ENCODE measurements around the gene TSC2. TPM values are rescaled to one million over a fixed set of nuclear protein-coding genes. Genes with fewer than 3 reads are reported as not detected.

Gene TSC2
- total RNA-seq, 4 donors from 2014 or later: 98.4 to 220 (median 141) TPM

DNA sequence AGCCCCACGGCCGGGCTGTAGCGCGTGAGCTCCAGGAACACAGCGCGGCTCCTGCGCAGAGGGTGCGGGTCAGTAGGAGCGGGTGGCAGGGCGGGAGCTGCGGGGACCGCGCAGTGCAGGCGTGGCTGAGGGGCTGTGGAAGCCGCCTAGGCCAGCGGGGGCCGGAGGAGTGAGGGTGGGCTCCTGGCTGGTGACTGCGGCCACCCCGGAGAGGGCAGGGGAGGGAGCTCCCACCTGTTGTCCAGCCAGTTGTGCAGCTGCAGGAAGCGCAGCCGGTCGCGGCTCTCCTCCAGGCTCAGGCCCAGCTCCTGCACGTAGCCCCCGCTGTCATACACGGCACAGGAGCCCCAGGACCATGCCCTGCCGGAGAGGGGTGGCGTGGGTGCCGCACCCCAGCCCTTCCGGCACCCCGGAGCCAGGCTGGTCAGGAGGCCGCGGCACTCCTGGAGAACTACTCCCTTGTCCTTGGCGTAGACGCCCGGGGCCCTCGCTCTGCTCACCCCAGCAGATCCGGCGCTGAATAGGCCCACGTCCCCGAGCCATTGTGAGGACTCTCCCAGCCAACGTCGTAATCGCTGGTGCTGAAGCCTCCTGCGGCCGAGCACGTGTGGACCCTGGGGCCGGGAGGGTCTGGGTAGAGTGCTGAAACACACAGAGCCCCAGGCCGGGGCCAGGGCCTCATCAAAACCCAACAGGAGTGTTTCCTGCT lies 43.9 kb downstream of the TSC2 start:
- Histone ChIP-seq H3K4me3 (peak overlapping the region; percentile 6 to 54 (median 32)), H3K36me3 (peaks cover 0 to 82% (median 0%) of the 10 kb centered on the region in 3 donors), H3K27me3 (no peaks in the 10 kb centered on the region), H3K9me3 (no peaks in the 10 kb centered on the region), H3K4me1 (peaks cover 0 to 30% (median 0%) of the 10 kb centered on the region in 4 donors), H3K27ac (peak overlapping the region; percentile 17 to 92 (median 80))
- no peak for DNase-seq
- TF ChIP-seq, protein P1, sequence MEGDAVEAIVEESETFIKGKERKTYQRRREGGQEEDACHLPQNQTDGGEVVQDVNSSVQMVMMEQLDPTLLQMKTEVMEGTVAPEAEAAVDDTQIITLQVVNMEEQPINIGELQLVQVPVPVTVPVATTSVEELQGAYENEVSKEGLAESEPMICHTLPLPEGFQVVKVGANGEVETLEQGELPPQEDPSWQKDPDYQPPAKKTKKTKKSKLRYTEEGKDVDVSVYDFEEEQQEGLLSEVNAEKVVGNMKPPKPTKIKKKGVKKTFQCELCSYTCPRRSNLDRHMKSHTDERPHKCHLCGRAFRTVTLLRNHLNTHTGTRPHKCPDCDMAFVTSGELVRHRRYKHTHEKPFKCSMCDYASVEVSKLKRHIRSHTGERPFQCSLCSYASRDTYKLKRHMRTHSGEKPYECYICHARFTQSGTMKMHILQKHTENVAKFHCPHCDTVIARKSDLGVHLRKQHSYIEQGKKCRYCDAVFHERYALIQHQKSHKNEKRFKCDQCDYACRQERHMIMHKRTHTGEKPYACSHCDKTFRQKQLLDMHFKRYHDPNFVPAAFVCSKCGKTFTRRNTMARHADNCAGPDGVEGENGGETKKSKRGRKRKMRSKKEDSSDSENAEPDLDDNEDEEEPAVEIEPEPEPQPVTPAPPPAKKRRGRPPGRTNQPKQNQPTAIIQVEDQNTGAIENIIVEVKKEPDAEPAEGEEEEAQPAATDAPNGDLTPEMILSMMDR (IDR thresholded peaks at IDR 0.05): peak in 1 of 6 experiments; percentile 2
- peak in 1 of 2 donors; percentile 41 for TF ChIP-seq POLR2A (IDR thresholded peaks at IDR 0.05)

DNA sequence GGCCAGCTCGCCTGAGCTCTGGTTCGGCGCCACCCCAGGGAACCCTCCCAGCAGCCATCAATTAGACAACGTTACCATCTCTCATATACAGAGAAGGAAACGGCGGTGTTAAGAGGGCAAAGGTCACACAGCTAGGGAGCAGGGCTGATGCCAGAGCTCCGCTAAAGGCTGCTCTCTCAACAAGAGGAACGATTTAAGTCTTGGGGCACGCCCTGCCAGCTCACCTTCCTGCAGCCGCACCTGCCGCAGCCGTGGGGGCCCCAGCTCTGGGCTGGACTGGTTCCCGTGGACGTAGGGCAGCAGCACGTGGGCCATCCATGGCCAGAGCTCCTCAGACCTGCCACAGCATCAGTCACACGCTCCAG lies 44.5 kb downstream of the TSC2 start:
- H3K27me3 ChIP-seq: no peaks in the 10 kb centered on the region
- H3K4me1 ChIP-seq: peaks cover 0 to 30% (median 0%) of the 10 kb centered on the region in 4 donors
- peak in 2 of 3 donors; percentile 80 to 82 for DNase-seq
- TF ChIP-seq, protein P1 (IDR thresholded peaks at IDR 0.05): no peak
- no peak for TF ChIP-seq POLR2A (IDR thresholded peaks at IDR 0.05)
- H3K27ac ChIP-seq: peak overlapping the region in 3 of 4 donors; percentile 69 to 92 (median 90)
- H3K4me3 ChIP-seq: peak overlapping the region in 2 of 4 donors; percentile 49 to 54
- peaks cover 0 to 82% (median 0%) of the 10 kb centered on the region in 3 donors for H3K36me3 ChIP-seq
- H3K9me3 ChIP-seq: no peaks in the 10 kb centered on the region

DNA sequence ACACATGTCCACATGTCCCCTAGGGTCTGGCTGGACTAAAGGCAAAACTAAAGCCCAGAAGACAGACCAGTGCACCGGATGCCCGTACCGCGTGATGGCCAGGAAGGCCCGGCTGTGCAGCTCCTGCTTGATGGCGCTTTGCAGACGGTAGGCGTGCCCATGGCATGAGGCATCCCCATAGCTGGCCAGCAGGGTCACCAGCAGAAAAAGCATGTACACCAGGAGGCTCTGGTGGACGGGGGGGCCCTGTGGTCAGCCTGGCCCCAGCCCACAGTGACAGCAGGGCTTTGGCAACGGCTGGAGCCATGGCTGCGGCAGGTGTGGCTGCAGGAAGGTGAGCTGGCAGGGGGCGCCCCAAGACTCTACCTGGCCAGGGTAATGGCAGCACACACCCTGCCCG lies 45.1 kb downstream of the TSC2 start:
- Histone ChIP-seq H3K27ac (peak overlapping the region in 2 of 4 donors; percentile 90 to 92), H3K4me3 (no peak overlapping the region), H3K36me3 (peaks cover 0 to 83% (median 0%) of the 10 kb centered on the region in 3 donors), H3K4me1 (peaks cover 0 to 30% (median 0%) of the 10 kb centered on the region in 4 donors), H3K9me3 (no peaks in the 10 kb centered on the region), H3K27me3 (no peaks in the 10 kb centered on the region)
- DNase-seq: no peak
- TF ChIP-seq, protein P1 (IDR thresholded peaks at IDR 0.05): no peak
- no peak for TF ChIP-seq POLR2A (IDR thresholded peaks at IDR 0.05)

DNA sequence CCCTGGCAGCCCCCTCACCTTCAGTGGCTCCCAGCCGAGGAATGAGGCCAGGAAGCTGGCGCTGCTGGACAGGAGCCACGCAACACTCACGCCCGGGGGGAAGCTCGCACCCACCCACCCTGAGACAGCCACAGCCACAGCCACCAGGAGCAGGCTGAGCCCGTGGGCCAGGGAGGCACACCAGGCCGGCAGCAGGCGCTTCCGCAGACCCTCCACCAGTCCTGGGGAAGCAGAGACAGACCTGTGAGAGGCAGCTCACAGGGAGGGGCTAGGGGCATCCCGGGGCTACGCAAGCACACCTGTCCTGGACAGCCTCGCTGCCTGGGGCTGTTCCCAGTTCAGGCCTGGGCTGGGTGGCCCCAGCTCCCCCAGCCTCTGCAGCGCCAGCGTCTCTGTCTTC lies 46.0 kb downstream of the TSC2 start:
- no peak overlapping the region for H3K27ac ChIP-seq

DNA sequence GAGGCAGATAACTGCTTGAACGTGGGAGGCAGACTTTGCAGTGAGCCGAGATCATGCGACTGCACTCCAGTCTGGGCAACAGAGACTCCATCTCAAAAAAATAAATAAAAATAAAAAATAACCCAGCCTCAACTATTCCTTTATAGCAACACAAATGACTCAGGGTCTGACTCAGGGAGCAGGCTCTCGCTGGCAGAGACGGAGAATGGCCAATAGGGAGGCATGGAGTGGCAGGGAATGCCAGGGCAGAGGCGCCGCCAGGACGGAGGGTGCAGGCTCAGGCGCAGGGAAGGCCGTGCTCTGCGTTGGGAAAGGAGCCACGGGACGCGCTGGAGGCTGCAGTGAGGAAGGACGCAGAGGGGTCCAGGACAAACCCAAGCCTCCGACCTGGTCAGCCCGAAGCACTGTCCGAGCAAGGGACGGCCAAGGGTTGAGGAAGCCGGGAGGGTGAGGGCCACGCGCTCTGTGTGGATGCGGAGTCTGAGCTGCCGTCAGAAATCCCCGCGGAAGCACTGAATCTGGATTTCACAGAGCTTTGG lies 47.6 kb downstream of the TSC2 start:
- no peaks in the 10 kb centered on the region for H3K9me3 ChIP-seq
- no peaks in the 10 kb centered on the region for H3K27me3 ChIP-seq
- H3K4me3 ChIP-seq: no peak overlapping the region
- peaks cover 0 to 24% (median 0%) of the 10 kb centered on the region in 4 donors for H3K4me1 ChIP-seq
- no peak for DNase-seq
- TF ChIP-seq, protein P1 (IDR thresholded peaks at IDR 0.05): no peak
- TF ChIP-seq POLR2A (IDR thresholded peaks at IDR 0.05): no peak
- peaks cover 0 to 78% (median 0%) of the 10 kb centered on the region in 3 donors for H3K36me3 ChIP-seq
- no peak overlapping the region for H3K27ac ChIP-seq

More for the DNA sequence above, 46.0 kb downstream of the TSC2 start:
- Histone ChIP-seq H3K4me3 (no peak overlapping the region), H3K36me3 (peaks cover 0 to 78% (median 0%) of the 10 kb centered on the region in 3 donors), H3K4me1 (peaks cover 0 to 30% (median 0%) of the 10 kb centered on the region in 4 donors), H3K9me3 (no peaks in the 10 kb centered on the region), H3K27me3 (no peaks in the 10 kb centered on the region)
- TF ChIP-seq, protein P1 (IDR thresholded peaks at IDR 0.05): no peak
- no peak for TF ChIP-seq POLR2A (IDR thresholded peaks at IDR 0.05)
- no peak for DNase-seq

Data from Peyer's patch (tissue), 4 donors.